H9 (cell line): ENCODE results near the gene THRB. TPM values are rescaled to one million over a fixed set of nuclear protein-coding genes. Genes with fewer than 3 reads are reported as not detected.

Experiments
- DNase-seq: peaks from one replicate; pipeline ENCODE4 v3.0.0-alpha.2; 2017
- H2AFZ ChIP-seq: one replicate; pipeline ENCODE4 v1.6.1; 2013; ENCODE audit warnings: mild to moderate bottlenecking, low read length, control low read depth, moderate library complexity
- H2AK5ac ChIP-seq: 2 replicates; pipeline ENCODE4 v1.6.1; 2013; ENCODE audit warnings: low read length, control low read depth, mixed read lengths; ENCODE audit not compliant: insufficient read length
- H2BK120ac ChIP-seq: one replicate; pipeline ENCODE4 v1.6.1; 2013; ENCODE audit warnings: low read depth, mild to moderate bottlenecking, low read length, control low read depth, inconsistent platforms; ENCODE audit not compliant: poor library complexity, severe bottlenecking
- H2BK12ac ChIP-seq: 2 replicates; pipeline ENCODE4 v1.6.1; 2013; ENCODE audit warnings: low read length, control low read depth, mixed read lengths, low read depth; ENCODE audit not compliant: insufficient read length
- H2BK15ac ChIP-seq: 2 replicates; pipeline ENCODE4 v1.6.1; 2013; ENCODE audit warnings: low read depth, low read length, control low read depth
- H2BK20ac ChIP-seq: one replicate; pipeline ENCODE4 v1.6.1; 2013; ENCODE audit warnings: low read depth, mild to moderate bottlenecking, low read length, control low read depth, inconsistent platforms; ENCODE audit not compliant: poor library complexity, severe bottlenecking
- H2BK5ac ChIP-seq: 2 replicates; pipeline ENCODE4 v1.6.1; 2013; ENCODE audit warnings: low read length, control low read depth, mixed read lengths; ENCODE audit not compliant: insufficient read length
- H3K14ac ChIP-seq: 2 replicates; pipeline ENCODE4 v1.6.1; 2013; ENCODE audit warnings: low read length, control low read depth; ENCODE audit not compliant: insufficient read depth
- H3K18ac ChIP-seq: 2 replicates; pipeline ENCODE4 v1.6.1; 2013; ENCODE audit warnings: low read depth, mild to moderate bottlenecking, mixed read lengths, low read length, control low read depth; ENCODE audit not compliant: insufficient read length
- H3K23ac ChIP-seq: 2 replicates; pipeline ENCODE4 v1.6.1; 2013; ENCODE audit warnings: low read length, control low read depth, mixed read lengths, low read depth; ENCODE audit not compliant: insufficient read length
- H3K23me2 ChIP-seq: 2 replicates; pipeline ENCODE4 v1.6.1; 2013; ENCODE audit warnings: low read depth, mild to moderate bottlenecking, mixed read lengths, low read length, control low read depth; ENCODE audit not compliant: insufficient read length, poor library complexity, severe bottlenecking
- H3K27ac ChIP-seq: 2 replicates; pipeline ENCODE4 v1.5.1; 2013; ENCODE audit warnings: low read length, control low read depth, mixed read lengths, low read depth; ENCODE audit not compliant: insufficient read length
- H3K27me3 ChIP-seq: 2 replicates; pipeline ENCODE4 v1.6.1; 2013; ENCODE audit warnings: low read length, control low read depth, inconsistent platforms; ENCODE audit not compliant: insufficient read depth
- H3K4ac ChIP-seq: 2 replicates; pipeline ENCODE4 v1.6.1; 2013; ENCODE audit warnings: low read depth, mild to moderate bottlenecking, control low read depth, inconsistent platforms, low read length, moderate library complexity
- H3K4me1 ChIP-seq: 2 replicates; pipeline ENCODE4 v1.6.1; 2013; ENCODE audit warnings: low read length, control low read depth, inconsistent platforms; ENCODE audit not compliant: insufficient read depth
- H3K4me2 ChIP-seq: 2 replicates; pipeline ENCODE4 v1.6.1; 2013; ENCODE audit warnings: low read length, control low read depth, mixed read lengths; ENCODE audit not compliant: insufficient read length, insufficient read depth
- H3K56ac ChIP-seq: 2 replicates; pipeline ENCODE4 v1.6.1; 2013; ENCODE audit warnings: low read depth, mild to moderate bottlenecking, mixed read lengths, low read length, control low read depth; ENCODE audit not compliant: insufficient read length
- H3K79me1 ChIP-seq: 2 replicates; pipeline ENCODE4 v1.6.1; 2013; ENCODE audit warnings: low read depth, mild to moderate bottlenecking, moderate library complexity, low read length, control low read depth, inconsistent platforms; ENCODE audit not compliant: insufficient read depth, poor library complexity, severe bottlenecking
- H3K79me2 ChIP-seq: 2 replicates; pipeline ENCODE4 v1.6.1; 2013; ENCODE audit warnings: low read length, control low read depth, inconsistent platforms; ENCODE audit not compliant: insufficient read depth
- H3K9ac ChIP-seq: 2 replicates; pipeline ENCODE4 v1.6.1; 2013; ENCODE audit warnings: low read length, control low read depth, mixed read lengths; ENCODE audit not compliant: insufficient read length; ENCODE audit errors: extremely low read depth
- H3K9me3 ChIP-seq: one replicate; pipeline ENCODE4 v1.6.1; 2013; ENCODE audit warnings: low read depth, low read length, inconsistent platforms; ENCODE audit not compliant: control insufficient read depth
- H3T11ph ChIP-seq: one replicate; pipeline ENCODE4 v1.6.1; 2013; ENCODE audit warnings: mild to moderate bottlenecking, low read length, control low read depth, inconsistent platforms
- H4K20me1 ChIP-seq: one replicate; pipeline ENCODE4 v1.6.1; 2013; ENCODE audit not compliant: control insufficient read depth, insufficient read length, insufficient read depth
- H4K5ac ChIP-seq: 2 replicates; pipeline ENCODE4 v1.6.1; 2013; ENCODE audit warnings: low read depth, mild to moderate bottlenecking, mixed read lengths, low read length, control low read depth; ENCODE audit not compliant: insufficient read length
- H4K8ac ChIP-seq: replicated peaks from 2 replicates; pipeline ENCODE4 v1.6.1; 2013; ENCODE audit warnings: low read length, control low read depth, mixed read lengths, low read depth; ENCODE audit not compliant: insufficient read length
- H4K91ac ChIP-seq: 2 replicates; pipeline ENCODE4 v1.6.1; 2013; ENCODE audit warnings: low read depth, mild to moderate bottlenecking, moderate library complexity, mixed read lengths, low read length, control low read depth; ENCODE audit not compliant: insufficient read length
- H3K27ac Mint-ChIP-seq, 3 experiments: 2 replicates in 2 of 3; 3 replicates in 1 of 3; pipeline ENCODE4 v1.8.0; 2020 to 2021; ENCODE audit warnings: mixed read lengths in 3 of 3, mild to moderate bottlenecking in 1 of 3, moderate library complexity in 1 of 3
- H3K27me3 Mint-ChIP-seq: 2 replicates; pipeline ENCODE4 v1.8.0; 2021; ENCODE audit warnings: low read depth, mild to moderate bottlenecking, moderate library complexity, mixed read lengths
- H3K36me3 Mint-ChIP-seq, 3 experiments: 2 replicates in 2 of 3; 3 replicates in 1 of 3; pipeline ENCODE4 v1.8.0; 2020 to 2021; ENCODE audit warnings: low read depth in 3 of 3, mixed read lengths in 3 of 3; ENCODE audit not compliant: insufficient read depth in 1 of 3
- H3K4me1 Mint-ChIP-seq, 2 experiments: 2 replicates each; pipeline ENCODE4 v1.8.0; 2020; ENCODE audit warnings: mixed read lengths in 2 of 2
- H3K4me3 Mint-ChIP-seq, 2 experiments: 2 replicates in 1 of 2; 3 replicates in 1 of 2; pipeline ENCODE4 v1.8.0; 2020 to 2021; ENCODE audit warnings: mild to moderate bottlenecking in 2 of 2, mixed read lengths in 2 of 2, moderate library complexity in 1 of 2
- H3K9me3 Mint-ChIP-seq, 2 experiments: 2 replicates in 1 of 2; 3 replicates in 1 of 2; pipeline ENCODE4 v1.8.0; 2020; ENCODE audit warnings: mild to moderate bottlenecking in 2 of 2, mixed read lengths in 2 of 2, moderate library complexity in 1 of 2
- WGBS: extraction: QIAGEN DNeasy Blood & Tissue Kit; methylation state at CpG from one replicate; pipeline ENCODE4 v1.1.7; 2013; ENCODE audit warnings: missing lambda C conversion rate, low lambda C conversion rate, mixed read lengths; ENCODE audit not compliant: insufficient read length; ENCODE audit errors: extremely low coverage; 5-methylcytosine and 5-hydroxymethylcytosine counted together
- total RNA-seq: library from RNA; stranded (reverse); gene quantifications from 2 replicates; pipeline ENCODE4 v1.2.1, GENCODE V29; 2021
- TF ChIP-seq, protein P1 (sequence below): fragments of 200-600 bp; sonication (generic); conservative IDR thresholded peaks from 3 replicates; pipeline ENCODE4 v1.8.0; 2021; ENCODE audit warnings: antibody characterized with exemption, mild to moderate bottlenecking

The THRB gene
- total RNA-seq, 1 experiment from 2014 or later = 8.6 TPM

DNA sequence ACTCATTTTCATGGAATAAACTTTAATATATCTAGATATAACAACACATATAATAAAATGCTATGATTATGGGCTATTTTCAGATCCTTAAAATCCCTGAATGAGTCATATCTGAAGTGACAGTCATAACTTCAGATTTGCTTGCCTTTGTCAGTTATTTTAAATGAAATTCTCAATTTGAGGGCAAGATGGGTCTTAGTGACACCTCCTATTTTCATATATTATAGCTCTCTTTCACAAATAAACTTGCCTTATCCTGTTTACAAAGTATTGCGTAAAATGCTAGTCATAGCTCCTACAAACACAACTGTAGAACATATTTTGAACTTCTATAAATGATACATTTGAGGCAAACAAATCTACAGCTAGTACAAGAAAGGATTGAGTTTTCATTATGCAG is 6.2 kb upstream of the THRB start:
- Histone ChIP-seq H2AFZ (no peak overlapping the region), H3K9ac (no peak overlapping the region), H2BK20ac (no peak overlapping the region), H3T11ph (no peak overlapping the region), H3K9me3 (no peaks in the 10 kb centered on the region), H3K18ac (no peak overlapping the region), H2BK12ac (no peak overlapping the region), H3K4ac (no peak overlapping the region), H2BK120ac (no peak overlapping the region), H3K27ac (no peak overlapping the region), H4K91ac (no peak overlapping the region), H4K5ac (no peak overlapping the region), H3K56ac (no peak overlapping the region), H3K23me2 (peaks cover 1% of the 10 kb centered on the region), H4K20me1 (no peaks in the 10 kb centered on the region), H3K27me3 (no peaks in the 10 kb centered on the region; the same call in 1 of the 2 replicates), H3K4me2 (no peak overlapping the region), H3K79me1 (no peaks in the 10 kb centered on the region), H4K8ac (no peak overlapping the region), H3K14ac (no peak overlapping the region), H3K23ac (no peak overlapping the region), H3K4me1 (peaks cover 14% of the 10 kb centered on the region; the same call in 1 of the 2 replicates), H2BK15ac (no peak overlapping the region), H3K79me2 (no peaks in the 10 kb centered on the region), H2BK5ac (no peak overlapping the region), H2AK5ac (no peak overlapping the region)
- Mint-ChIP-seq H3K4me3 (no peak overlapping the region), H3K27ac (no peak overlapping the region), H3K4me1 (peaks cover 35 to 37% of the 10 kb centered on the region in 2 experiments), H3K27me3 (peaks cover 13% of the 10 kb centered on the region), H3K36me3 (no peaks in the 10 kb centered on the region), H3K9me3 (no peaks in the 10 kb centered on the region)
- TF ChIP-seq, protein P1, sequence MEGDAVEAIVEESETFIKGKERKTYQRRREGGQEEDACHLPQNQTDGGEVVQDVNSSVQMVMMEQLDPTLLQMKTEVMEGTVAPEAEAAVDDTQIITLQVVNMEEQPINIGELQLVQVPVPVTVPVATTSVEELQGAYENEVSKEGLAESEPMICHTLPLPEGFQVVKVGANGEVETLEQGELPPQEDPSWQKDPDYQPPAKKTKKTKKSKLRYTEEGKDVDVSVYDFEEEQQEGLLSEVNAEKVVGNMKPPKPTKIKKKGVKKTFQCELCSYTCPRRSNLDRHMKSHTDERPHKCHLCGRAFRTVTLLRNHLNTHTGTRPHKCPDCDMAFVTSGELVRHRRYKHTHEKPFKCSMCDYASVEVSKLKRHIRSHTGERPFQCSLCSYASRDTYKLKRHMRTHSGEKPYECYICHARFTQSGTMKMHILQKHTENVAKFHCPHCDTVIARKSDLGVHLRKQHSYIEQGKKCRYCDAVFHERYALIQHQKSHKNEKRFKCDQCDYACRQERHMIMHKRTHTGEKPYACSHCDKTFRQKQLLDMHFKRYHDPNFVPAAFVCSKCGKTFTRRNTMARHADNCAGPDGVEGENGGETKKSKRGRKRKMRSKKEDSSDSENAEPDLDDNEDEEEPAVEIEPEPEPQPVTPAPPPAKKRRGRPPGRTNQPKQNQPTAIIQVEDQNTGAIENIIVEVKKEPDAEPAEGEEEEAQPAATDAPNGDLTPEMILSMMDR = no peak
- no CpG with 5 or more reads among the region's 1 CpG for WGBS
- no peak for DNase-seq
